AG08395 (cell line): ENCODE data around the gene GPR45.

Source experiments
- DNase-seq: peaks from one replicate; pipeline ENCODE4 v3.0.0; 2012; ENCODE audit warnings: mixed read lengths, low spot score

Gene GPR45

GRCh38 chr2:105254531-105255210 lies 13.1 kb downstream of the GPR45 start:
- no peak for DNase-seq

- no peak for DNase-seq
Measured at GRCh38 chr2:105255979-105256378, 14.4 kb downstream of the GPR45 start.

- no peak for DNase-seq
Measured at GRCh38 chr2:105256431-105257047, 15.0 kb downstream of the GPR45 start.

- peak; percentile 59 for DNase-seq
Measured at GRCh38 chr2:105257981-105258380, 16.4 kb downstream of the GPR45 start.

GRCh38 chr2:105258835-105259350 lies 17.4 kb downstream of the GPR45 start:
- no peak for DNase-seq

- peak; percentile 95 for DNase-seq
Measured at GRCh38 chr2:105261061-105261460, 19.5 kb downstream of the GPR45 start.

GRCh38 chr2:105262651-105263091 lies 21.1 kb downstream of the GPR45 start:
- DNase-seq = no peak

GRCh38 chr2:105269426-105269825 lies 27.9 kb downstream of the GPR45 start:
- DNase-seq = no peak

- no peak for DNase-seq
Measured at GRCh38 chr2:105271393-105272045, 30.0 kb downstream of the GPR45 start.

GRCh38 chr2:105272176-105272575 lies 30.6 kb downstream of the GPR45 start:
- DNase-seq = no peak

GRCh38 chr2:105274046-105274445 lies 32.5 kb downstream of the GPR45 start:
- DNase-seq = no peak

- no peak for DNase-seq
Measured at GRCh38 chr2:105278654-105279053, 37.1 kb downstream of the GPR45 start.

GRCh38 chr2:105279126-105279525 lies 37.6 kb downstream of the GPR45 start:
- no peak for DNase-seq

- no peak for DNase-seq
Measured at GRCh38 chr2:105280281-105280680, 38.7 kb downstream of the GPR45 start.

GRCh38 chr2:105283532-105283931 lies 42.0 kb downstream of the GPR45 start:
- DNase-seq = no peak

GRCh38 chr2:105287692-105288091 lies 46.1 kb downstream of the GPR45 start:
- peak; percentile 25 for DNase-seq

- DNase-seq = no peak
Measured at GRCh38 chr2:105288133-105288532, 46.6 kb downstream of the GPR45 start.

GRCh38 chr2:105290981-105291660 lies 49.6 kb downstream of the GPR45 start:
- no peak for DNase-seq

- peak; percentile 31 for DNase-seq
Measured at GRCh38 chr2:105291981-105292380, 50.4 kb downstream of the GPR45 start.
